HG02938 (cell line): ENCODE measurements around the gene LHX3.

ENCODE experiments used
- ATAC-seq: cut with Tn5 transposase; IDR thresholded peaks from one replicate; pipeline ENCODE4 v1.9.1; 2021; ENCODE audit warnings: mild to moderate bottlenecking, moderate library complexity; ENCODE audit not compliant: unreplicated experiment

LHX3 gene

DNA sequence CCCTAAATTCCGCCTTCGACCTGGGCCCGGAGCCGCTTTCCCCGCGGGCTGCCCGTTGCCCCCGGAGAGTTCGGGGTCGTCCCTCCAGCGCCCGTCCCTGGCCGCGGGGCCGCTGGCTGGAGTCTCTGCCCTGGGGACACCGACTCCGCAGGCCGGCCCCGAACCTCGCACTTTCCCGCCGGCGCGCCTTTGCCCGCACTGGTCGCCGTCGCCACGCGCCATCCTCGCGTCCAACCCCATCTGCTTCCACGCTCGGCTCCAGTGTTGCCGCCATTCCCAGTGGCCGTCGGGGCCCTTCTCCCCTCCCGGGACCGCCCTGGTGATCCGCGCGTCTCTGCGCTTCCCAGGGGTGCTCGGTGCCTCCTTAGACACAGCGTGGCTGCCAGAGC is 11.0 kb downstream of the LHX3 start:
- ATAC-seq = no peak

- no peak for ATAC-seq
These were observed 11.6 kb downstream of the LHX3 start for GRCh38 chr9:136193127-136193890.

- ATAC-seq = no peak
These were observed 12.4 kb downstream of the LHX3 start for GRCh38 chr9:136192289-136193126.

DNA sequence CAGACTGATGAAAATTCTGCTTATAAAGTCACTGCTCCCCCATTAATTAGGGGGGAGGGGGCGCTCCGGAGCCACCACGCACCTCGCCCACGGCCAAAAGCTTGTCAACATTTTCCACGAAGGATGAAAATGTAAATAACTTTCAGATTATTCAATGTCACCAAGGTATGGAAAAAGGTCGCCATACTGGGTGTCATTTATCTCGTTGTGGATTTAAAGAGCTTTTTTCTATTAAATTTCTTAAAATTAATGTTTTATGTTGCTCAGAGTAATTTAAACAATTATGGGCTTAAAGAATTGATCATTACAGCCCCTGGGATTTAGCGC is 13.0 kb downstream of the LHX3 start:
- no peak for ATAC-seq

- no peak for ATAC-seq
These were observed 13.6 kb downstream of the LHX3 start for GRCh38 chr9:136191099-136191959.

DNA sequence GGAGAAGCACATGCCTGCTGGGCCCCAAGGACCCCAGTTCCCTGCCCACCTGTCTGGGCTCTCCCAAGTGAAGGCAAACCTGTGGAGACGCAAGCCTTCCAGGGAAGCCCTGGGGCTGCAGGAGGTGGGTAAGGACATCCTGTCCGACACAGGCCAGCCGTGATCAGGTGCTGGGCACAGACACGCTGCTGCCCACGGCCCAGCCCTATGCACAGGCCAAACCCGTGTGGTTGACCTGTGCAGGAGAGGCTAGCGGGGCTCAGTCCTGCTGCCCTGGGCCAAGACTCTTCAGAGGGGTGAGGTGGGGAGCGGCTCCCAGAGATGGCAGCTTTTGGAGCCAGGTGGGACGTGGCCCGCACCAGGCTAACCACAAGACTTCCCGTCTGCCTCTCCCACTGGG is 14.3 kb downstream of the LHX3 start:
- no peak for ATAC-seq

DNA sequence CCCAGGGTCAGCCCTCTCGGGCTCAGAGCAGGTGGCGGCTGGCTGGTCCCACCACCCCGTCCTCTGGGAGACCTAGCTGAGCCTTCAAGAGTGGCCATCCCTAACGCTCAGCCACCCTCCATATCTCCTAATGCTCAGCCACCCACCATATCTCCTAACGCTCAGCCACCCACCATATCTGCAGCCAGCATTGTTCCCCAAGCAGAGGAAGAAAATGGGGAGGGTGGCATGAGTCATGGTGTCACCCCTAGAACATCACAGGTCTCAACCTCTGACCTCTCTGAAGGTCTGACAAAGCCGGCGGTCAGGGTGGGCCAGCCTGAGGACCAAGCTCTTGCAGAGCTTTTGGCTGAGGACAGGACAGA is 14.7 kb downstream of the LHX3 start:
- no peak for ATAC-seq

DNA sequence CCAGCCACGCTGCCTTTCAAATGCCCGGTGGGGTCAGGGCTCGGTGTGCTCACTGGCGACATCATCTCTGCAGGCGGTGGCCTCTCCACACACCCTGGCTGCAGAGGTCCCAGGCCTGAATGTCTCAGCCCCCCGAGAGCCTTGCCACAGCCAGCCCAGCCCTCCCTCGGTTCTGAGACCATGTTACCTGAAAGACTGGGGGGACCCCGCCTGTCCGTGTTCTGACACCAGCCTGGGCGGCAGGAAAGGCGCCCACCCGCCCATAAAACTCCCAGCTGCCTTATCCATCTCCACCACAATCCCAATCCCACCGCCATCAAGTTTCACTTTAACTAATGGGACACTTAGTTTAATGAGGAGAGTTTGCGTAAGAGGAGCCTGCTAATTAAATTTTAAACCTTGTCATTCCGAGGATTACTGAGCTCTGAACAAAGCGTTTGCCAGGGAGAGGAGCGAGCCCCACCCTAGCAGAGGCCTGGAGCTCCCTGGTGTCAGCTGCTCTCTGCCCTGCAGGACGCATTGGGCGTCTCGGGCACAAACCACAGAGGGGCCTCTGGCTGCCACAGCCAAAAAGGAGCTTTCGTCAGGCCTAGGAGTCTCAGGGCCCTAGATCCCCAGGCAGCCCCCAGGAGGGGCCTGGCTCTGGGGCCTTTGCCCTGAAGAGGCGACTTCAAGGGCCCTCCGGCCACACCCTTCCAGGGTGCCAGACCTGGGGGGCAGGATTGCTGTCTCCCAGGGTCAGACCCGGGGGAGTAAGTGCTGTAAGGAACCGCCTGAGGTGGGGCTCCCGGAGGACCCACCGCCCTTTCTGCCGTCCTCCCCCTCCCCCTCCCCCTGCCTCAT is 15.3 kb downstream of the LHX3 start:
- ATAC-seq = no peak

DNA sequence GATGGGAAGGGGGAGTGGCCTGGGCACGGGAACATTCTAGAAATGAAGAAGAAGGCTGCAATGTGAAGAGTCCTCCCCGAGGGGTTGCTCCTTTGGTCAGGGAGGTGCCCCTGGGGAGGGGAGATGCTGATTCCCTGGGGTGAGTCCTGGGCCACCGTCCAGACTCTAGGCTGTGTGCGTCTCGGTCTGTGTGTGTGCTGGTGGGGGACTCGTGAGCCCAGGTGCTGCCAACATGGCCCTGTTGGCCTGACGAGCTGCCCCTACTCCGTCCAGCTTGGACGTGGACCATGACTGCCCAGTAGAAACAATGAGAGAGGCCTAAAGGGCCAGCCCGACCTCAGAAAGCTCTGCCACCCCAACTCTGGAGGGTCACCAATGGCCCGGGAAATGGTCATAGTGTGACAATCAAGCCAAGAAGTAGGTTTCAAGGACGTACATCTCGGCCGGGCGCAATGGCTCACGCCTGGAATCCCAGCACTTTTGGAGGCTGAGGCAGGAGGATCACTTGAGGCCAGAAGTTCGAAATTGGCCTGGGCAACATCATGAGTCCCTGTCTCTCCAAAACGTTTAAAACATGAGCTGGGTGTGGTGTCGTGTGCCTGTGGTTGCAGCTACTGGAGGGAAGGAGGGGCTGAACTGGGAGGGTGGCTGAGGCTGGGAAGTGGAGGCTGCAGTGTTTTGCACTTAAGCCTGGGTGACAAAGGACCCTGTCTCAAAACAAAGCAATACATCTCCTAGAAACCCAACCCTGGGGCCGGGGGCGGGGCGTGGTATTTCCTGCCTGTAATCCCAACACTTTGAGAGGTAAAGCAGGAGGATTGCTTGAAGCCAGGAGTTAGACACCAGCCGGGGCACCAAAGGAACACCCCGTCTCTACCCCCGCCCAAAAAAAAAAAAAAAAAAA is 17.0 kb downstream of the LHX3 start:
- no peak for ATAC-seq

DNA sequence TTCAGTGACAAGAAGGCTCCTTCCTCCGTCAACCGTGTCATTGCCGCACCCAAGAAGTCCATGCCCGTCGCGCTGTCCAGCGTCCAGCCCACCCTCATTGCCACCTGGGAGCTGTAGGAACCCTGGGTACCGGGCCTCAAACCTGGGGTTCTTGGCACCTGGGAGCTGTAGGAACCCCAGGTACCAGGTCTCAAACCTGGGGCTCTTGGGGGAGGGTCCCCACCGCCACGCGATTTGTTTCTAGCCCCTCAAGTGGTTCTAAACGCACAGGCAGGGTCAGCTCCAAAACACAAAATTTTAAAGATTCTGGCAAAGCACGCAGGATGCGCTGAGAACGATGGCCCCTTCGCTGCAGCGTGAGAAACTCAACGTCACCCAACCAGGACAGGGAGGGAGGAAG is 17.7 kb downstream of the LHX3 start:
- ATAC-seq = no peak

DNA sequence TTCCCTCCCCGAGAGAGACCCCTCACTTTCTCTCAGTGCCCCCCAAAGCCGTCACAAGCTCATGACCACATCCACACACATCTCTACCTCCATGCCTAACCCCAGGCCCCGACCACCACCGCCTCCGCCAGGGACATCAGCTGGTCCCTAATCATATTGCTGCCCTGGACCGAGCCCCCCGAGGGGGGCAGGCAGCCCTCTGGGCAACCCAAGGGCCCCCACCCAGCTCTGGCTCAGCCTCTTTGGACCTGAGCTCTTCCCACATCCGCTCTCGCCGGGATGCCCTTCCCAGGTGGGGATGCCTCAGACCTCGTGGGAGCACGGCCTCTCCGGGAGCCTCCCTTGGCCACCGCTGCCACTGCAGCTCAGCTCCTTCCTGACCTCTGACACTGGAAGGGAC is 18.5 kb downstream of the LHX3 start:
- ATAC-seq = no peak

- no peak for ATAC-seq
These were observed 19.1 kb downstream of the LHX3 start for GRCh38 chr9:136185596-136186366.

GRCh38 chr9:136185066-136185465 is 19.9 kb downstream of the LHX3 start:
- no peak for ATAC-seq

DNA sequence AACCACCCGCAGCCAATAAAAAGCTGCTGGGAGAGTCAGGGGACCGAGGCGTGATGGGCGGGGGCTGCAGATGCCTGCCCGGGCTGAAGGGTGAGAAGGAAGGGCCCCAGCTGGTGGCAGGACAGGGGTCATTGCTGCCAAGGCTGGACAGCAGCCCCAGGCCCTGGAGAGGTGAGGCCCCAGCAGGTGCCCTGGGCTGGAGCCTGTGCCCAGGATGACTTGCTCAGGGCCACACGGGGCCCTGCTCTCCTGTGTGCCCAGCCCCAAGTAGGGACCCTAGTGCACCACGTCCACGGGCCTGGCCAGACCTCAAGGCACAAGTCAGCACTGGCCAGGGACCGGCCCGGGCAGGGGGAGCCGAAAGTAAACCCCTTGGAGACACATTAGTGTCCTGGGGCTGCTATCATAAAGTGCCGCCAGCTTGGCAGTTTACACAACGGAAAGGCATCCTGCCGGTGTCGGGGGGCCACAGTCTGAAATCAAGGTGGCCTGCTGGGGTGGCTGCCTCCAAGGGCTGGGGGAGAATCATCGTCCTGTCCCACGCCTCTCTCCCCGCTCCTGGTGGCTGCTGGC is 22.0 kb downstream of the LHX3 start:
- no peak for ATAC-seq

GRCh38 chr9:136182420-136182787 is 22.5 kb downstream of the LHX3 start:
- ATAC-seq = no peak

GRCh38 chr9:136181784-136182419 is 23.0 kb downstream of the LHX3 start:
- ATAC-seq = no peak

GRCh38 chr9:136180586-136180985 is 24.3 kb downstream of the LHX3 start:
- ATAC-seq = no peak

DNA sequence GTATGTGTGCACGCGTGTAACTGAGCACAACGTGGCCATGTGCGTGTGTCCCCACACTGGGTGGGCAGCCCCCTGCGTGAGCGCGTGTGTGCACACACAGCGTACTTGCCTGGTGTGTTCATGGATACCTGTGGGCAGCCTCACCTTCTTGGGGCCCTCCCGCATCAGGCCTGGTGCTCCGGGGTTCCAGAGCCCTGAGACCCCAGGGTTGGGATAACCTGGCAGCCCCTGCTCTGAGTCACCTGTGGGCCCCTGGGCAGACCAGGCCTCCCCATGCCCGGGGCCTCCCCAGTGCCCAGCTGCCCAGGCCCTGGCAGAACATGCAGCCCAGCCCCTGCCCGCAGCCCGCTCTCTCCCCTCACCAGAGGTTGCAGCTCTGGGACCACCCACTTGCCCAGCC is 25.2 kb downstream of the LHX3 start:
- no peak for ATAC-seq
